ENCODE measurements around the gene CAMK2B. TPM values are rescaled to one million over a fixed set of nuclear protein-coding genes. Genes with fewer than 3 reads are reported as not detected.

Gene CAMK2B
- total RNA-seq, 1 experiment from 2014 or later: 0.13 TPM

DNA sequence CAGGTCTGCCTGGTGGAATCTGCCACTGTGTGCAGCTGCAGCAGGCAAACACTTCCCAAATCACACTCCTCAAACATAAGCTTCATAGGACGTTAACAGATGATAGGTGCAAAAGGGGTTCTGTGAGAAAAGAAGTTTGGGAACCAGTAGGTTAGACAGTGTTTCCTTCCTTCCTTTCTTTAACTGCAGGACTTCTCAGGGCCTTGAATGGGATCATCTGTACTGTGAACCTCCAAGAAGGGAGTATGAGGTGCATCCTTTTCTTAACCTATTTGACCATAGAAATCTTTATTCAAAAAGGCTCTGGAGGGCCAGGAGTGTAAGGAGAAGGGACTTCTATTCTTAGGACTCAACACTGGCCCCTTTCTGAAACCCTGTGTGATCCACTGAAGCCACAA, 33.0 kb downstream of the CAMK2B start:
- DNase-seq (ENCODE audit: low read depth, low spot score): no peak
- in situ Hi-C loops (cut with HindIII; ENCODE audit: low pct_unique_long_range_greater_than_20kb, low sequenced_read_pairs): no loop called here

DNA sequence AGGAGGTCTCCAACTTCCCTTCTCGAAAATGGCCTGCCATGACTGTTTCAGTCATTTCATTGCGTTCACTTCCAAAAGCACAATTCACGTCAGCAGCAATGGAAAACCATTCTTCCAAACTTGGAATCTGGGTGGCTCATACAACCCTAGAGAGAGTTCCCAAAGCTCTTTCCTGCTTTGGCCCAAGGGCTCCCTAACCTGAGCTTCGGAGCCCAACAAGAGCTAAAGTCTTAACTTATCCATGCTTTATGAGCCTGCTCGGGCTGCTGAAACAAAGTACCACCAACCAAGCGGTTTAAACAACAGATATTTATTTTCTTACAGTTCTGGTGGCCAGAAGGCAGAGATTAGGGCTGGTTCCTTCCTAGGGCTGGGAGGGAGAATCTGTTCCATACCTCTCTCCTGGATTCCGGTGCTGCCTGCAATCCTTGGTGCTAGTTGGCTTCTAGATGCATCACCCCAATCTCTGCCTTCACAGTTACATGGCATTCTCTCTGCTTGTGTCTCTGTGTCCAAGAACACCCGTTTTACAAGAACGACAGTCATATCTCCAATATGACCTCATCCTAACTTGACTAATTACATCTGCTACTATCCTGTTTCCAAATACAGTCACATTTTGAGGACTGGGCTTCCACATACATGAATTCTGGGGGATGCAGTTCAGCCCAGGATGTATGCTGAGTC, 33.5 kb downstream of the CAMK2B start:
- in situ Hi-C loops (cut with HindIII; ENCODE audit: low pct_unique_long_range_greater_than_20kb, low sequenced_read_pairs): no loop called here

DNA sequence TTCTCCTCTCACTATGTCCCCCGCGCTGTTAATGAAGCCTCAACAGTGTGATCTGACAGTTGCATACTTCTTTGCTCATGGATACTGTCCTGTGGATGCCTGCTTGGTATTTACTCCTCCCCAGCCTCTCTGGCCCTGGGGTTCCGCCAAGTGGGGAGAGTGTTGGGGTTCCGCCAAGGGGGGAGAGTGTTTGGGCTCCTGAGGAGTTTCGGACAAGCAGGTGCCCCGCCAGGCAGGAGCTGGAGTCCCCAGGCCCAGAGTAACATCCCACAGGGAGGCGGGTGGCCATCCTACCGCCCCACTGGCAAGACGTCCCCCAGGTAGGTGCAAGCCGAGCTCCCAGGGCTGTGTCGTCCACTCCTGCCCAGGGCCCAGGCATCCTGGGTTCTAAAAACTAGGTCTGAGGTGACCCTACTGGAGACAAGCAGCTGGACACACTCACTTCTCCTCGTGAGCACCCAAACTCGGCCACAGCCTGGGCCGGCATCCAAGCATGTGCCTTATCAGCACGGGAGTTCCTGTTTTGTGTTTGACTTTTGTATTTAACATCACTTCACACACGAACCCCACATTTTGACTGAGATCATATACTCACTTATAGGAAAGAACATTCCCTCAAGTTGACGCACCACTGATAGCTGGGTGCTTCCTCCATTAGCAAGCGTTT, 34.2 kb downstream of the CAMK2B start:
- in situ Hi-C loops (cut with HindIII; ENCODE audit: low pct_unique_long_range_greater_than_20kb, low sequenced_read_pairs): no loop called here
- DNase-seq (ENCODE audit: low read depth, low spot score): no peak

More for the DNA sequence above, 33.5 kb downstream of the CAMK2B start:
- no peak for DNase-seq (ENCODE audit: low read depth, low spot score)

DNA sequence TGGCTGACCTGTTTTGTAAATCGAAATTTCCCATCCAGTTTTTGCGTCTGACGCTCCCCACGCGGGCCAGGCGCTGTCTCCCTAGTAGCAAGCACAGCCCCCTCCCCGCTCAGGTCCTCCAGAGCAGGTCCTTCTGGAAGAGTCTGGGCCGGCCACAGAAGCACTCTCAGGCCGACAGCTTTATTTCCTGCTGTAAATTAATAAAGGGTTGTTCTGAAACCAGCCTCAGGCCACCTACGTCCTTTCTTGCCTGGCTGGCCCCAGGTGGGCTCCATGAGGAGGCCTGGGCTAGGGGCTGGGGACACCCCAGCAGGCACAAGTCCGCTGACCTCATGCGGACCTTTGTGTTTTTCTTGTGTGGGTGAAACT, 35.2 kb downstream of the CAMK2B start:
- DNase-seq (ENCODE audit: low read depth, low spot score): no peak
- in situ Hi-C loops (cut with HindIII; ENCODE audit: low pct_unique_long_range_greater_than_20kb, low sequenced_read_pairs): no loop called here

DNA sequence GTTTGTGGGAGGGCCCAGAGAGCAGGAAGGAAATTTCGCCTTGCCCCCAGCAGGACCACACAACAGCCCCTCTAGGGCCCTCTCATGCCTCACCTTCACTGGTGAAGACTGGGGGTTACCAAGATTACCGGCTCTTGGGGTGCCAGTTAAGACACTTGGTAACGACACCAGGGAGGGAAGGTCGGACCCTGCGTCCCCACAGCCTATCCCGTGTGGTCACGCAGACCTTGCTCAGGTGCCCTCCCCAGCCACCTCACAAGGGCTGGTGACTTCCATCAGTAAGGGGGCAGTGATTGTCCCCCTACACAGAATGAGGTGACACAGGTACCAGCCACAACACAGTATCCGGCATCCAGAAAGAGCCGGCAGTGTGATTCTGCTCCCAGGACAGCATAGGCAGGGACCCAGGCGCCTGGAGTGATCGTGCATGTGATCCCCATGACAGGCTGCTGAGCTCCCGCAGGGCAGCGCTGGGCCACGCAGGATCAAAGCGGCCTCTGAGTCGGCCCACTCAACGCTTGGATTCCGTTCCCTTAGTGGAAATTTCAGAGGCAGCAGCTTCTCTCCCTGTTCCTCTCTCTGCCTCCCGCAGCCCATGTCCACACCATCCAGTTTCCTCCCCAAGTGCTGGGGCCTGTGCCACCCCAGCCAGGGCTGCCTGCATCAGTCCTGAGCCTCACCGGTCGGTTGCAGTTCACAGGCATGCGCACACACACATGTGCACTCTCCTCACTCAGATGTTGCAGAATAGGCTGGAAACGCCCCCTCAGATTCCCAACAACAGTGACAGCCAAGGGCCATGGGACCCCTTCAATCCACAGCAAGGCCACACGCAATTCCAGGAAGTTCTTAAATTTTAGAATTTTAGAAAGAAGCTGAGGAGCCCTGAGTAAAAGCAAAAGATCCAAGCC, 35.8 kb downstream of the CAMK2B start:
- DNase-seq (ENCODE audit: low read depth, low spot score): no peak
- in situ Hi-C loops (cut with HindIII; ENCODE audit: low pct_unique_long_range_greater_than_20kb, low sequenced_read_pairs): no loop called here

DNA sequence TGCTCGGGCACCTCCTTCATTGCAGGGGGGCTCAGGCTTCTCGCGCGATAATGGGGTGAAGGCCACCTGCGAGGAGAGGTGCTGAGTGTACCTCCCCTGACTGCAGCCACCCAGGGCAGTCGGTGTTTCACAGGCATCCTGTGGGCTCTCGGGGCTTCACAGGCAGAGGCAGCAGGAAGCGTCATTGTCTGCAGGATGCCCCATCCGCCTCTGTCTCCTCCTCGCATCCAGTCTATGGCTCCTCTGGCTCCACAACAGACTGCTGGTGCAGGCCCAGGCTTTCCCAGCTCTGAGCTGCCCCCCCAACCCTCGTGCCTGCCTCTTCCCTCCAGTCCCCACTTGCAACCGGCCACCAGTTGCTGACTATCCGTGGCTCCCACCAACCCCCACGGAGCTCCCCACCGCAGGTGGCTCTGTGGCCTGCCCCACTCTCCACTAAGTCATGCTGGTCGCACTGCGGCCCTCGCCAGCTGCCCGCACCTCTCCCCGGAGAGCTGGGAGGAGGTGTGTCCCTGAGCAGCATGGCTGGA, 36.5 kb downstream of the CAMK2B start:
- in situ Hi-C loops (cut with HindIII; ENCODE audit: low pct_unique_long_range_greater_than_20kb, low sequenced_read_pairs): no loop called here
- DNase-seq (ENCODE audit: low read depth, low spot score): no peak

DNA sequence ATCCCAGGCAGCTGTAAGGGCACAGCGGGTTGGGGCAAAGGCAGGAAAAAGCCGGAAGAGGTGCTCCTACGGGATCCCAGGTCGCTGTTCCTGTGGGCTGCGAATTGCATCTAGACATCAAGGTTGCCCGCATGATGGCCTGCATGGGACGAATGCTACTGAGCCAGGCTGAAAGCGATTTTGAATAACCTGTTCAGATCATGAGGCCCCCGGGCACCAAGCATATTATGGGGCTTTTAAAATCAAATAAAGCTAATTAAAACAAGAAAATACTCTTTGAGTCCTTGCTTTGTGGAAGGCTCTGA, 37.1 kb downstream of the CAMK2B start:
- no peak for DNase-seq (ENCODE audit: low read depth, low spot score)
- in situ Hi-C loops (cut with HindIII; ENCODE audit: low pct_unique_long_range_greater_than_20kb, low sequenced_read_pairs): no loop called here

DNA sequence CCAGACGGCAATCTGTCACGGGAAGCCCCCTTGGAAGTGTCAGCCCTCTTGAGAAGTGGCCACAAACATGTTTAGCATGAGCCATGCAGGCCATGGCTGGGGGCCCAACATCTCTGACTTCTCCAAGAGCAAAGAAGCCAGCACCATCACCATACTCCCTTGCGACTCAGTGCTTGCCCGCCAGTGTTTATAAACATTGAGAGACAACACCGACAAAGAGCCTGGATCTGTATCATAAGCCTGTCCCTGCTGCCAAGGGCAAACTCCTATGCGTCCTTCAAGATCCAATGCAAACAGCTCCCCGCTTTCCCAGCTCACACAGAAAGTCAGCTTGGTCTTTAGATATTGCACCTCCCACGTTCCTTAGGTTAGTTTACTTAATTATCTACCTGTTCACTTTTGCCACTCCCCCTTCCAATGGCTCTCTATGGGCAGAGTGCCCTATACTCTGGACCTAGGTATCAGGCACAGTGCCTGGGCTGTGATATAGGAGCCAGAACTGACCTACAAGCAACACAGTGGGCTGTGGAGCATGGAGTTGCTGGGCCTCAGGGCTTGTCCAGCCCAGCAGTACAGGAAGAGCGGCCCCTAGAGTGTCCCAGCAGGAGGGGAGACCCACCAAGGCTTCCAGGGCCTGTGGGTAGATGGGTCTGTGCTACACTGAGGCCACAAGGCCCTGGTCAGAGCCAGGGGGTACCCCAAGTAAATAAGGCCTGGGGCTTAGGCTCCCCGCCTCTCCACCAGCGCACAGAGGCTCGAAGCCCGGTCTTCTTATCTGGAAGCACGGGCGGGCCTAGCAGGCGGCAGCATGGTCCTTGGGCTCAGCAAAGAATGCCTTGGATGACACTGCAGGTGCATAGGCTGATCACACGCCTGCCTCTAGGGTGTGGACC, 37.7 kb downstream of the CAMK2B start:
- in situ Hi-C loops (cut with HindIII; ENCODE audit: low pct_unique_long_range_greater_than_20kb, low sequenced_read_pairs): no loop called here
- no peak for DNase-seq (ENCODE audit: low read depth, low spot score)

DNA sequence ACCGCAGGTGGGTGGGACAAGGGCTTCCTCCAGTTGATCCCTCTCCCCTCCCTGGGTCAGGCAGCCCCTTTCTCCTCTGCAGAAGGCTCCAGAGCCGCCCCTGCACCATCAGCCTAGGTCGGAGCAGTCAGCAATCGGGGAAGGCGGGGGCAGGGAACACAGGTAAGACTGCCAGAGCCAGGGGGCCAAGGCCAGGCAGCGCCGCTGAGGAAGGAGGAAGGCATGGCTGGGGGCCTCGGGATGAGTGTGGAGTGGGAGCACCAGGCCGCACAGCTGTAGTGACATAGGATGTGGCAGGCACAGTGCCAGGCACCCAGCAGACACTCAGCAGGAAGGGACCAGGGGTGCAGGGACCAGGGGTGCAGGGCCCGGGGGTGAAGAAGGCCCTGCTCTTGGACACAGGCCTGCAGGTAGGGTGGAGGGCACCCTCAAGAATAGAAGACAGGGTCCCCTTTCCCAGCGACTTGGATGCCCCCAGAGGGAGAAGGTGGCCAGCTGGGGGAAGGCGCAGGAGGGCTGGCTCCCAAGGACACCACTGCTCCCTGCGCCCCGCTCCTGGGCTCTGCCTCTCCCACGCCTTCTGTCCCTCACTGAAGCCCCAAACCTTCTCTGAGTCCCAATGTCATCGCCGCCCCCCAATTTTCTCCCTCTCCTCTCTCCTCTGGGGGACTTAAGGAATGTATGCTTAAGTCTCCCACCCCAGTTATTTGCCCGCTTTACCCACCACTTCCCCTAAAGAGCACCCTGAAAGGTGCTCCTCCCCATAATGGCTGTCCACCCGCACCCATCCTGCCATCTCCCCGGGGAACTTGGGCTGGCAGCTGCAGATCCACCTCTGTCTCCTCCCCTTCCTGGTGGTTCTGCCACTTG, 38.5 kb downstream of the CAMK2B start:
- in situ Hi-C loops (cut with HindIII; ENCODE audit: low pct_unique_long_range_greater_than_20kb, low sequenced_read_pairs): no loop called here
- DNase-seq (ENCODE audit: low read depth, low spot score): no peak

DNA sequence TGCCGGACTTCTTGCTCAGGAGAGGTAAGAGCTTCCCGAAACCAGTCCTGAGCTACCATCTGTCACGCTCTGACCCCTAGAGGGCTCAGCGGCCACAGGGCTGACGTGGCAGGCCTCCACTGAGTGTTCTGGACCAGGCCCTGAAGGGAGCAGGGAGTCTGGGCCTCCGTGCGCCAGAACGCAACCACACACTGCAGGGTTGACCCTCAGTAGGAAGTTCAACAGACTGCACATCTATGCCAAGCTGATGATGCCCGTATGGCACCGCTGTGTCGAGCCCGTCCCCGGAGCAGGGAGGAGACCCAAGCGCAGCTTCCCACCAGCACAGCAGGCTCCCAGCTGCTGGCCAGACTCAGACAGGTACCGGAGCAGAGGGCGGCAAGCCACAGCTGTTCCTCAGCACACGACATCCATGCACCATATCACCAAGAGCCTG, 39.2 kb downstream of the CAMK2B start:
- in situ Hi-C loops (cut with HindIII; ENCODE audit: low pct_unique_long_range_greater_than_20kb, low sequenced_read_pairs): no loop called here
- DNase-seq (ENCODE audit: low read depth, low spot score): no peak

DNA sequence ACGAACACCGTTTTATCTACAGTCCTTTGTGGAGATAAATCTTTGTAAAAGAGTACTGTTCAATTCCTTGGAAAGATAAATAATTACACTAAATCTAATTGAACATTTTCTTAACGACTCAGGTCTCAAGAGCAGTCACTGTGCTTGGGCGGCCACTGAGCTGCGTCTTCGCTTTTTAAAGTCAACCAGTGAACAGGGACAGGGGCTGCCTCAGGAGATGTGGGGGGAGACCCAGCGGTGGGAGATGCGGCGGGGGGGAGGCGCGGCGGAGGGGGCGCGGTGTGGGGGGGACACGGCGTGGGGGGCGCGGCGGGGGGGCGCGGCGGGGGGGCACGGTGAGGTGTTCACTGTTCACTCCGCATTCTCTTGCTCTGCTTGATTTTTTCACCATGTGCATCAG, 39.8 kb downstream of the CAMK2B start:
- in situ Hi-C loops (cut with HindIII; ENCODE audit: low pct_unique_long_range_greater_than_20kb, low sequenced_read_pairs): no loop called here
- no peak for DNase-seq (ENCODE audit: low read depth, low spot score)

DNA sequence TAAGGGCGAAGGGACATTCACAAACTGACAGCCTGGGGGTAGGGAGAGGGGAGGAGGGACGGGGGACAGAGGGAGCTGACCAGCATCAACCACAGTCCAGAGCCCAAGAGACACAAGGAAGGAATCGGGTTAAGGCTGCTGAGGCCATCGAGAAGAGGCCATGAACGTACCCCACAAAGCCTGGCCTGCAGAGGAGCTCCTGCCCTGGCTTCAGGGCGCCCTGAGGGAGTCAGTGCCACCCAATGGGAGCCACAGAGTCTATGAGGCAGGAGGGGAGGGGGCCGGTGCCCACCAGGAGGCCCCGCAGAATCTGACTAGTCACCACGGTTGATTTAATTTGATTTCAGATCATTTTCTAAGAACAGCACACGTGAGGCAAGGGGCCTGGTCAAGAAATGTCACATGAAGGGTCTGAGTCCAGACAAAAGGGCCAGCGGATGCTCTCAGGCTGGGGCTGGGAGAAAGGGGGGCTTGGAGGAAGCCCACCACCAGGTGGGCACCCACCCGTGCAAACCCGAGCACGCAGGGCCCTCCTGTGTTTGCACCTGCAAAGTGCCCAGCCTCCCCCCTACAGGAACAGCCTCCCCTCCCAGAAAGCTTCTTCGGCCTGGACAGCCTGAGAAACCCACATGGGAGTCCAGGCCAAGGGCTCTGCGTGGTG, 40.4 kb downstream of the CAMK2B start:
- in situ Hi-C loops (cut with HindIII; ENCODE audit: low pct_unique_long_range_greater_than_20kb, low sequenced_read_pairs): no loop called here
- no peak for DNase-seq (ENCODE audit: low read depth, low spot score)

DNA sequence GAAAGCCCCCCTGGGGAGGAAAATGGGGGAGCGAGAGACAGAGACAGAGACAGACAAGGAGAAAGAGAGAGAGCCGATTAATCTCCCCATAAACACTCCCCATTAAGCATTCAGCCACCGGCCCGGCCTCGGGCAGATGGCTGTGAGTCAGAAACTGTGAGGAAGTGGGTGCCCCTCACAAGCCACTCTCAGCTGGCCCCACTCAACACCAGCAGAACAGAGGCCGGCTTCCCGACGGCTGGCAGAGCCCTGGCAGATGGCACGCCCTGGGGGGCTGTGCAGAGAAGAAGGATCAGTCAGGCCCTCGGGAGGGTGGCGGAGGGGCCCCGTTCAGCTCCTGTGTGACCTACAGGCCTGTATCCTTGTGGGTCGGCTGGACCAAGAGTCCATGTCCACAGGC, 41.2 kb downstream of the CAMK2B start:
- in situ Hi-C loops (cut with HindIII; ENCODE audit: low pct_unique_long_range_greater_than_20kb, low sequenced_read_pairs): no loop called here

DNA sequence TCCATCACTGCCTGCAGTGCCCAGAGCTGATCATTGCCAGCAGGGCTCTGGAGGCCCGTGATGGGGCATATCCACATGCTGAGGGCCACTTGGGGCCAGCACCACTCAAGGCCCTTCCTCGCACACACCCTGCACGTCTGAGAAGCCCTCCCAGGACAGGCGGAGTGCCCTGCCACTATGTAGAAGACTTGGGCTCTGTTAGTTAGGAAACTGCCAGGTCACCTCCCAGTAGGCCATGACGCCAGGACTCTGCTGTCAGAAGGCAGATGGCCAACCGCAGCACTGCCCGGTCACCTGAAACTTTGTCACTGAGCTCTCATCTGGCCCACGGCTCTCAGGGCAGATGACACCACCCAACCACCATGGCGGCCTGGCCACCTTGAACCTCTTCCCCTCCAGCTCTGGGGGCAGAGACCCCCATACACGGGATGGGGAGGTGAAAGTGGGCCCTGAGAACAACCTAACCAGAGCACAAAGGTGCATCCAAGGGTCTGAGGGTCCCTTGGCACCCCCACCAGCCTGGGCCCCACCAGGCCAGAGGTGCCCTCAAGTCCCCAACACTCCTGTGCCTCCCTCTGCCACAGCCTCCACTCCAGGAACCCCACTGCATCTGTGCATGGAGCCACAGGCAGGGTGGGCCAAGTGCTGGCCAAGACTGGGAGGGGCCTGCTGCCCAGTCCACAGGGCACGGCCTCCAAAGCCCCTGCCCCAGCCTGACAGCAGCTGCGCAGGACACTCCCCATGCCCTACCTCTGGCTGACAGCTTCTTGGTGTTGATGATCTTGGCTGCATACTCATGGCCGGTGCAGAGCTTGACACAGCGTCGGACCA, 41.8 kb downstream of the CAMK2B start:
- in situ Hi-C loops (cut with HindIII; ENCODE audit: low pct_unique_long_range_greater_than_20kb, low sequenced_read_pairs): no loop called here
- no peak for DNase-seq (ENCODE audit: low read depth, low spot score)

More for the DNA sequence above, 41.2 kb downstream of the CAMK2B start:
- no peak for DNase-seq (ENCODE audit: low read depth, low spot score)

DNA sequence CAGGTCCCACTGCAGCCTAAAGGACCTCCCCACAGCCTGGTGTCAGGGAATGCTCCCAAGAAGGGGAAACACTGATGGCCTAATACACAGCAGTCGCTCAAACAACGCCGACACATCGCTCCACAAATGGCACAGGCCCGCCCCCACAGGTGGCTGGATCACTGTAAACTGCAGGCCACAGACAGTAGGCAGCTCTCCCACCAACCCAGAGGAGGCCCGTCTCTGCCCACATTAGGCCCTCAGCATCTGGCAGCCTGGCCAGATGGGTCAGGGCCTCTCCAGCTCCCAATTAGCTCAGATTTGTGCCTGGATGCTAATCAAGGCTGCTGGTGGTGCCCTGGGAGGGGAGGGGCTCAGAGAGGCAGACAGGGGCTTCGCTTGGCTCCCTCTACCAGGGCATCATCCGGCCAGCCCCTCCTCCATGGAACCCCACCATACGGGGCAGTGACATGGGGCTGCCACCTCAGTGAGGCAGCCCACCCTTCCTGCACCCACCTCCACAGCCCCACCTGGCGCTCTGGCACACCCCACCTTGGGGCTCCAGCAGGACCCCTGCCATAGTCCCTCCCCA, 42.7 kb downstream of the CAMK2B start:
- DNase-seq (ENCODE audit: low read depth, low spot score): no peak

More for the DNA sequence above, 42.7 kb downstream of the CAMK2B start:
- in situ Hi-C loops (cut with HindIII; ENCODE audit: low pct_unique_long_range_greater_than_20kb, low sequenced_read_pairs): no loop called here

All from SK-MEL-5 (cell line).